Tibial nerve (tissue), 3 donors: ENCODE results near the gene MED13L.

Experiments used
- CTCF ChIP-seq, 5 experiments: fragments of 200-600 bp in 3 of 5; fragments of 450-650 bp in 2 of 5; sonication (generic) in 3 of 5; IDR thresholded peaks; one replicate each; pipeline ENCODE4 v1.5.1; 2016 to 2019; ENCODE audit warnings: antibody characterized with exemption in 5 of 5, mild to moderate bottlenecking in 3 of 5, moderate library complexity in 2 of 5
- POLR2A ChIP-seq, 2 donors: fragments of 450-650 bp; IDR thresholded peaks; one replicate each; pipeline ENCODE4 v1.6.1; 2017; ENCODE audit warnings: antibody characterized with exemption in 2 of 2, mild to moderate bottlenecking in 2 of 2, moderate library complexity in 2 of 2

GRCh38 chr12:116169071-116169470 is 108.4 kb downstream of the MED13L start:
- TF ChIP-seq CTCF (IDR thresholded peaks at IDR 0.05) = no peak
- TF ChIP-seq POLR2A (IDR thresholded peaks at IDR 0.05) = no peak
